ENCODE results near the gene PTPRR. TPM values are rescaled to one million over a fixed set of nuclear protein-coding genes. Genes with fewer than 3 reads are reported as not detected.

The PTPRR gene
- polyA plus RNA-seq, 1 of the 3 experiments (the other 2 are of a cell fraction), result 1.4 TPM

DNA sequence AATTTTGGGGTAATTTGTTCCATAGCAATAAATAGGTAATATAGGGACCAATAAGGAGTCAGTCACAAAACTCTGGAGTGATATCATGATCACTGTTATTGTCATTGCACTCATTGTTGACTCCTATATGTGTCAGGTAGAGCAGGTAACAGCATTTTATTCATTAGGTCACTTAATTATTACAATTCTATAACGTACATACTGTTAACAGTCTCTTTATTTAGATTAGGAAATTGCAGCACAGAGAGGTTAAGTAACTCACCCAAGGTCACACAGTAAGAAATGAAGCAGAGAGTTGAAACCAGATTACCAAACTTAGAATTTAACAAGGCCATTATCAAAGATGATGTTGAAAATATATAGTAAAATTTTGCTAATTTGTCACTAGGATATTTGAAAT is 233.6 kb downstream of the PTPRR start:
- H3F3A ChIP-seq (replicated peaks; ENCODE audit: insufficient read depth), result no peaks in the 10 kb centered on the region
- H4K20me1 ChIP-seq (ENCODE audit: insufficient read depth), result no peaks in the 10 kb centered on the region
- no peak for DNase-seq
- TF ChIP-seq NRF1 (IDR thresholded peaks at IDR 0.05; ENCODE audit: low read depth, low read length), result no peak
- TF ChIP-seq MXI1 (IDR thresholded peaks at IDR 0.05; ENCODE audit: low read depth, low read length), result no peak
- no peak for TF ChIP-seq GATA2 (CRISPR knock-in tag; IDR thresholded peaks at IDR 0.05)
- TF ChIP-seq, protein P1, sequence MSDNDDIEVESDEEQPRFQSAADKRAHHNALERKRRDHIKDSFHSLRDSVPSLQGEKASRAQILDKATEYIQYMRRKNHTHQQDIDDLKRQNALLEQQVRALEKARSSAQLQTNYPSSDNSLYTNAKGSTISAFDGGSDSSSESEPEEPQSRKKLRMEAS (IDR thresholded peaks at IDR 0.05; ENCODE audit: low read depth), result no peak
- TF ChIP-seq SIN3A (IDR thresholded peaks at IDR 0.05; ENCODE audit: borderline replicate concordance, low read depth, low read length), result no peak
- TF ChIP-seq TCF12 (IDR thresholded peaks at IDR 0.05), result no peak
- TF ChIP-seq, protein P2, sequence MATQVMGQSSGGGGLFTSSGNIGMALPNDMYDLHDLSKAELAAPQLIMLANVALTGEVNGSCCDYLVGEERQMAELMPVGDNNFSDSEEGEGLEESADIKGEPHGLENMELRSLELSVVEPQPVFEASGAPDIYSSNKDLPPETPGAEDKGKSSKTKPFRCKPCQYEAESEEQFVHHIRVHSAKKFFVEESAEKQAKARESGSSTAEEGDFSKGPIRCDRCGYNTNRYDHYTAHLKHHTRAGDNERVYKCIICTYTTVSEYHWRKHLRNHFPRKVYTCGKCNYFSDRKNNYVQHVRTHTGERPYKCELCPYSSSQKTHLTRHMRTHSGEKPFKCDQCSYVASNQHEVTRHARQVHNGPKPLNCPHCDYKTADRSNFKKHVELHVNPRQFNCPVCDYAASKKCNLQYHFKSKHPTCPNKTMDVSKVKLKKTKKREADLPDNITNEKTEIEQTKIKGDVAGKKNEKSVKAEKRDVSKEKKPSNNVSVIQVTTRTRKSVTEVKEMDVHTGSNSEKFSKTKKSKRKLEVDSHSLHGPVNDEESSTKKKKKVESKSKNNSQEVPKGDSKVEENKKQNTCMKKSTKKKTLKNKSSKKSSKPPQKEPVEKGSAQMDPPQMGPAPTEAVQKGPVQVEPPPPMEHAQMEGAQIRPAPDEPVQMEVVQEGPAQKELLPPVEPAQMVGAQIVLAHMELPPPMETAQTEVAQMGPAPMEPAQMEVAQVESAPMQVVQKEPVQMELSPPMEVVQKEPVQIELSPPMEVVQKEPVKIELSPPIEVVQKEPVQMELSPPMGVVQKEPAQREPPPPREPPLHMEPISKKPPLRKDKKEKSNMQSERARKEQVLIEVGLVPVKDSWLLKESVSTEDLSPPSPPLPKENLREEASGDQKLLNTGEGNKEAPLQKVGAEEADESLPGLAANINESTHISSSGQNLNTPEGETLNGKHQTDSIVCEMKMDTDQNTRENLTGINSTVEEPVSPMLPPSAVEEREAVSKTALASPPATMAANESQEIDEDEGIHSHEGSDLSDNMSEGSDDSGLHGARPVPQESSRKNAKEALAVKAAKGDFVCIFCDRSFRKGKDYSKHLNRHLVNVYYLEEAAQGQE (IDR thresholded peaks at IDR 0.05; ENCODE audit: low read depth, low read length), result no peak
- TF ChIP-seq SMC3 (IDR thresholded peaks at IDR 0.05; ENCODE audit: low read depth, low read length), result no peak
- TF ChIP-seq ELF1 (IDR thresholded peaks at IDR 0.05), result no peak
- TF ChIP-seq, protein P3, sequence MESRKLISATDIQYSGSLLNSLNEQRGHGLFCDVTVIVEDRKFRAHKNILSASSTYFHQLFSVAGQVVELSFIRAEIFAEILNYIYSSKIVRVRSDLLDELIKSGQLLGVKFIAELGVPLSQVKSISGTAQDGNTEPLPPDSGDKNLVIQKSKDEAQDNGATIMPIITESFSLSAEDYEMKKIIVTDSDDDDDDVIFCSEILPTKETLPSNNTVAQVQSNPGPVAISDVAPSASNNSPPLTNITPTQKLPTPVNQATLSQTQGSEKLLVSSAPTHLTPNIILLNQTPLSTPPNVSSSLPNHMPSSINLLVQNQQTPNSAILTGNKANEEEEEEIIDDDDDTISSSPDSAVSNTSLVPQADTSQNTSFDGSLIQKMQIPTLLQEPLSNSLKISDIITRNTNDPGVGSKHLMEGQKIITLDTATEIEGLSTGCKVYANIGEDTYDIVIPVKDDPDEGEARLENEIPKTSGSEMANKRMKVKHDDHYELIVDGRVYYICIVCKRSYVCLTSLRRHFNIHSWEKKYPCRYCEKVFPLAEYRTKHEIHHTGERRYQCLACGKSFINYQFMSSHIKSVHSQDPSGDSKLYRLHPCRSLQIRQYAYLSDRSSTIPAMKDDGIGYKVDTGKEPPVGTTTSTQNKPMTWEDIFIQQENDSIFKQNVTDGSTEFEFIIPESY (IDR thresholded peaks at IDR 0.05; ENCODE audit: borderline replicate concordance, low read depth), result no peak
- no peak for TF ChIP-seq CHD2 (IDR thresholded peaks at IDR 0.05; ENCODE audit: low read length, partially characterized antibody)
- TF ChIP-seq, protein P4, sequence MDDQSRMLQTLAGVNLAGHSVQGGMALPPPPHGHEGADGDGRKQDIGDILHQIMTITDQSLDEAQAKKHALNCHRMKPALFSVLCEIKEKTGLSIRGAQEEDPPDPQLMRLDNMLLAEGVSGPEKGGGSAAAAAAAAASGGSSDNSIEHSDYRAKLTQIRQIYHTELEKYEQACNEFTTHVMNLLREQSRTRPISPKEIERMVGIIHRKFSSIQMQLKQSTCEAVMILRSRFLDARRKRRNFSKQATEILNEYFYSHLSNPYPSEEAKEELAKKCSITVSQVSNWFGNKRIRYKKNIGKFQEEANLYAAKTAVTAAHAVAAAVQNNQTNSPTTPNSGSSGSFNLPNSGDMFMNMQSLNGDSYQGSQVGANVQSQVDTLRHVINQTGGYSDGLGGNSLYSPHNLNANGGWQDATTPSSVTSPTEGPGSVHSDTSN (IDR thresholded peaks at IDR 0.05), result no peak
- TF ChIP-seq, protein P5, sequence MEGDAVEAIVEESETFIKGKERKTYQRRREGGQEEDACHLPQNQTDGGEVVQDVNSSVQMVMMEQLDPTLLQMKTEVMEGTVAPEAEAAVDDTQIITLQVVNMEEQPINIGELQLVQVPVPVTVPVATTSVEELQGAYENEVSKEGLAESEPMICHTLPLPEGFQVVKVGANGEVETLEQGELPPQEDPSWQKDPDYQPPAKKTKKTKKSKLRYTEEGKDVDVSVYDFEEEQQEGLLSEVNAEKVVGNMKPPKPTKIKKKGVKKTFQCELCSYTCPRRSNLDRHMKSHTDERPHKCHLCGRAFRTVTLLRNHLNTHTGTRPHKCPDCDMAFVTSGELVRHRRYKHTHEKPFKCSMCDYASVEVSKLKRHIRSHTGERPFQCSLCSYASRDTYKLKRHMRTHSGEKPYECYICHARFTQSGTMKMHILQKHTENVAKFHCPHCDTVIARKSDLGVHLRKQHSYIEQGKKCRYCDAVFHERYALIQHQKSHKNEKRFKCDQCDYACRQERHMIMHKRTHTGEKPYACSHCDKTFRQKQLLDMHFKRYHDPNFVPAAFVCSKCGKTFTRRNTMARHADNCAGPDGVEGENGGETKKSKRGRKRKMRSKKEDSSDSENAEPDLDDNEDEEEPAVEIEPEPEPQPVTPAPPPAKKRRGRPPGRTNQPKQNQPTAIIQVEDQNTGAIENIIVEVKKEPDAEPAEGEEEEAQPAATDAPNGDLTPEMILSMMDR (IDR thresholded peaks at IDR 0.05), result no peak
- TF ChIP-seq MEF2A (IDR thresholded peaks at IDR 0.05; ENCODE audit: borderline replicate concordance, low read depth), result no peak
- TF ChIP-seq, protein P6, sequence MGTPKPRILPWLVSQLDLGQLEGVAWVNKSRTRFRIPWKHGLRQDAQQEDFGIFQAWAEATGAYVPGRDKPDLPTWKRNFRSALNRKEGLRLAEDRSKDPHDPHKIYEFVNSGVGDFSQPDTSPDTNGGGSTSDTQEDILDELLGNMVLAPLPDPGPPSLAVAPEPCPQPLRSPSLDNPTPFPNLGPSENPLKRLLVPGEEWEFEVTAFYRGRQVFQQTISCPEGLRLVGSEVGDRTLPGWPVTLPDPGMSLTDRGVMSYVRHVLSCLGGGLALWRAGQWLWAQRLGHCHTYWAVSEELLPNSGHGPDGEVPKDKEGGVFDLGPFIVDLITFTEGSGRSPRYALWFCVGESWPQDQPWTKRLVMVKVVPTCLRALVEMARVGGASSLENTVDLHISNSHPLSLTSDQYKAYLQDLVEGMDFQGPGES (IDR thresholded peaks at IDR 0.05; ENCODE audit: low read depth, low read length), result no peak
- H3K27me3 ChIP-seq (ENCODE audit: insufficient read depth), result no peaks in the 10 kb centered on the region
- 26% methylated on average over 1 of the region's 1 CpG for WGBS (ENCODE audit: low lambda C conversion rate)
- H3K9me3 ChIP-seq, result no peaks in the 10 kb centered on the region
- no peak overlapping the region for H2AFZ ChIP-seq (ENCODE audit: low read depth)
- H3K4me1 ChIP-seq (ENCODE audit: control insufficient read depth in 1 of 2, insufficient read depth in 2 of 2, low read depth in 1 of 2, low read length in 1 of 2), result no peaks in the 10 kb centered on the region; a peak in 1 of 4 replicates
- no peaks in the 10 kb centered on the region for H3K36me3 ChIP-seq (replicated peaks in 1 of 2; ENCODE audit: control insufficient read depth in 1 of 2, insufficient read depth in 2 of 2, low read length in 1 of 2)
- H3K79me2 ChIP-seq (ENCODE audit: insufficient read depth), result no peaks in the 10 kb centered on the region
- H3K27ac ChIP-seq (ENCODE audit: low read depth in 2 of 2, low read length in 1 of 2), result no peak overlapping the region; a peak in 1 of 4 replicates
- POLR2A ChIA-PET, result no interaction called here
- no peak overlapping the region for H3K9ac ChIP-seq
- H3K4me3 ChIP-seq (ENCODE audit: low read depth in 2 of 2, low read length in 1 of 2), result no peak overlapping the region
- no peaks in the 10 kb centered on the region for H3K9me2 ChIP-seq
- H3K4me2 ChIP-seq, result no peak overlapping the region
- CTCF ChIA-PET, result interaction anchor here (1.3 kb wide), 3 partner anchors 10 to 807 kb away, joined by 3 to 4 read pairs (median 4); no protein-coding TSS in a partner anchor
